Stimulated activated CD8-positive, alpha-beta memory T cell treated with anti-CD3 and anti-CD28 coated beads, Interleukin-15, amount 100 ng/mL, for 4 hours (primary cell): Measurements from ENCODE around the gene IREB2.
A peak's percentile ranks its signal among the peaks of the same experiment; 100 is the strongest.

ENCODE experiments used
- DNase-seq, 2 donors: peaks; one replicate each; pipeline ENCODE4 v3.0.0-alpha.2; 2020; ENCODE audit warnings: low read depth in 2 of 2

The IREB2 gene

DNA sequence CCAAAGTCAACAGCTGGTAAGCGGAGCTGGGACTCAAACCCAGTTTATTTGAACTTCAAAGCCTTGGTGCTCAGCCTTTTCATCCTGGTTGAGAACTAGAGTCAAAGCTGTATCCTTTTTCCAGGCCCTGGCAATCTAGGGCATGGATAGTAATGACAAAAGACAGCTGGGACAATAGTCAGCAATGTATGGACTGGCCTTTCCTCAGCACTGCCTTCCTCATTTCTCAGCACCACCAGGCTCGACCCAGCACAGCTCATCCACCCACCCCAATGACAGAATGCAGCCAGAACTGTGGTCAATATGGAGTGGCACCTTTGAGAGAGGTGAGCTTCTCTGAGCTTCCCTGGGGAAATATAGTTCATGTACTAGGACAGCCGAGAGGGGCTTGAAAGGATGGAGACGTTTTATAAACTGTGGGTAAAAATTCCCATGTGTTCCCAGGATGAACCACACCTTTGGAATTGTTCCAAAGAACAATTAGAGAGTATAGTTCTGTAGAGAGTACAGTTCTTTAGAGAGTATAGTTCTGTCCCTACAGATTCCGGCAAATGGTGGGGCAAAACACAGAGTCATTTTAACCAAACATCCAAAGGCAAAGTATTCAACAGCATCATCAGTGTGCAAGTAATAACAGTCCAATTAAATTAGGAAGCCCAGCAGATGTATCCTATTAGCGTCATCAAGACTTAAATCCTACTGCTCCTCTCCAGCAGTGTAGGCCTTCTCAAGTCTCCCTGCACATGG lies 30.2 kb upstream of the IREB2 start:
- no peak for DNase-seq

- no peak for DNase-seq
These were observed 29.7 kb upstream of the IREB2 start for GRCh38 chr15:78408355-78408640.

- no peak for DNase-seq
These were observed 29.1 kb upstream of the IREB2 start for GRCh38 chr15:78408961-78409360.

GRCh38 chr15:78411061-78411460 lies 27.0 kb upstream of the IREB2 start:
- DNase-seq = no peak

GRCh38 chr15:78414621-78415250 lies 23.3 kb upstream of the IREB2 start:
- DNase-seq = no peak

- DNase-seq = no peak
These were observed 22.7 kb upstream of the IREB2 start for GRCh38 chr15:78415284-78415683.

DNA sequence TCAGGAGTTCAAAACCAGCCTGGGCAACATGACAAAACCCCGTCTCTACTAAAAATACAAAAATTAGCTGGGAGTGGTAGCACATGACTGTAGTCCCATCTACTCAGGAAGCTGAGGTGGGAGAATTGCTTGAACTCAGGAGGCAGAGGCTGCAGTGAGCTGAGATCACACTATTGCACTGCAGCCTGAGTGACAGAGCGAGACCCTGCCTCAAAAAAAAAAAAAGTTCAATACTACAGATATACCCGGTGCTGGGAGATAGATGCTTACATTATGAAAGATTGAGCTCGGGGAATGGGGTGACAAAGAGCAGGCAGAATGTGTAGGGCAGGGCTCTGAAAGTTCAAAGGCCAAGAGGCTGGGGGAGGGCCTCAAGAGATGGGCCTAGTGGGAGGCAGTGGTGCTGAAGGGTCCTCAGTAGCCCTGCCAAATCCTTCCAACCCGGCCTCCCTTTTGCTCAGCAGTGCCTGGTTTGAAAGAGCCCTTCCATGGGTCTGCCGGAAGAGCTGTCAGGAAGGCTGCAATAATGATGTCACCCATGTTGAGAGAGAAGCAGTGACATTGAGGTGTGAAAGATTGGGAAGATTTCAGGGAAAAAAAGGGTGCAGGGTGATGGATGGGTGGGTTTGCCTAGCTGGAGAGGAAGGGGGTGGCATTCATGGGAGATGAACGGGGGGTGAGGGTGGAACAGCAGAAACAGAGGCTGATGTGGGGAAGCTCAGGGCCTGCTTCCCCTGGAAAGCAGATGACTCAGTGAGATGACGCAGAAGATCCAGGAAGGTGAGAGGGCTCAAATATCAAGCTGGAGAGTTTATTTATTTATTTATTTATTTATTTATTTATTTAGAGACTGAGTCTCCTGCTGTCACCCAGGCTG lies 20.0 kb upstream of the IREB2 start:
- no peak for DNase-seq

GRCh38 chr15:78418686-78419085 lies 19.3 kb upstream of the IREB2 start:
- DNase-seq = no peak

- DNase-seq = no peak
These were observed 18.6 kb upstream of the IREB2 start for GRCh38 chr15:78419367-78419766.

- no peak for DNase-seq
These were observed 17.8 kb upstream of the IREB2 start for GRCh38 chr15:78420220-78420619.

DNA sequence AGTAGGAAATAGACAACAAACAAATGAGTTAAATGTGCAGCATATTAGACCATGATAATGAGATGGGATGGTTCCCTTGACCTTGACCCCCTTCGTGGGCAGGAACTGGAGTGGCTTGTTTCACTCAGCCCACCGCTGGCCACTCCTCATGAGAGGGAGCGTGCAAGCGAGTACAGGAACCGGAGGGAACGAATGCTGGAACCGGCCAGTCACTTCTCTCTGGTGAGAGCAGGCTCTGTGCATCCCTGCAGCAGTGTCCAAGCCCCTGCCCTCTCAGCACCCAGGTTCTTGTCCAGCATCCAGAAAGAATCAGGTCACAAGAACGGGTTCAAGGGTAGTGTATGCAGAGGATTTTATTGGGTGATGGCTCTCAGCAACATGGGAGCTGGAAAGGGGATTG lies 17.2 kb upstream of the IREB2 start:
- no peak for DNase-seq

GRCh38 chr15:78421238-78421965 lies 16.6 kb upstream of the IREB2 start:
- DNase-seq = no peak

GRCh38 chr15:78422571-78423340 lies 15.3 kb upstream of the IREB2 start:
- DNase-seq = peak; percentile 14 to 46

GRCh38 chr15:78424673-78425072 lies 13.3 kb upstream of the IREB2 start:
- DNase-seq = no peak

GRCh38 chr15:78425643-78426042 lies 12.4 kb upstream of the IREB2 start:
- no peak for DNase-seq

- DNase-seq = no peak
These were observed 11.7 kb upstream of the IREB2 start for GRCh38 chr15:78426300-78426699.

DNA sequence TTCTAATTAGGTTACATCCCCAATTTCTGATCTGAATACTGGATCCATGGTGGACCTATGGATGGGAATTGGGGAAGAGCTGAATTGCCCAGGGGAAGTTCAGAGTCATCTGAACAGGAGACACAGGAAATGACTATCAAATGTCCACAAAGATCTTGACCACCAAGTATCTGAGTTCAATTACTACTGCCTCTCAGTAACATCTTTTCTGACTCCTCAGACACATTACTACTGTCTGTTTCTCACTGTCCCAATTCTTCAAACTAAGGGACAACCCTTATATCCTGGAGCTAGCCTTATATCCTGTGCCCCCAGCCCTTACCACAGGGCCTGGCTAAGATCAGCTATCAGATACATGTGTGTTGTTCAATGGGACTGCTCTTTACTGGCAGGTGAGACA lies 10.1 kb upstream of the IREB2 start:
- DNase-seq = no peak

DNA sequence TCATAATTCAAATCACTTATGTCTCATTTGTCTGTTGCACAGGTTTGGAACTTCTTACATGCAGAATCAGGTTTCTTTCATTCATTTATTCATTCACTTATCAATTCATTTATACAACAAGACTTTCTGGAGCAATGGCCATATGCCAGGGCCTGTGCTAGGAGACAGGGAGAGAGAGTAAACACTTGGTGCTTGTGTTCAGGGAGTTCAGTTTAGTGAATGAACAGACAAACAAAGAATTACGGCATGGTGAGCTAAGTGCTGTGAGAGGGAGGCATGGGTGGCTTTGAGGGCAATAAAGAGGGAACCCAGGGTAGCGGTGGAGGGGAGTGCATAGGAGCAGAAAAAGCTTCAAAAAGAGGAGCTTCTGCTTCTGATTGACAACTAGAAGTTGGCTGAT lies 8.5 kb upstream of the IREB2 start:
- no peak for DNase-seq

GRCh38 chr15:78431955-78432354 lies 6.1 kb upstream of the IREB2 start:
- no peak for DNase-seq

- DNase-seq = no peak
These were observed 5.4 kb upstream of the IREB2 start for GRCh38 chr15:78432664-78433063.

DNA sequence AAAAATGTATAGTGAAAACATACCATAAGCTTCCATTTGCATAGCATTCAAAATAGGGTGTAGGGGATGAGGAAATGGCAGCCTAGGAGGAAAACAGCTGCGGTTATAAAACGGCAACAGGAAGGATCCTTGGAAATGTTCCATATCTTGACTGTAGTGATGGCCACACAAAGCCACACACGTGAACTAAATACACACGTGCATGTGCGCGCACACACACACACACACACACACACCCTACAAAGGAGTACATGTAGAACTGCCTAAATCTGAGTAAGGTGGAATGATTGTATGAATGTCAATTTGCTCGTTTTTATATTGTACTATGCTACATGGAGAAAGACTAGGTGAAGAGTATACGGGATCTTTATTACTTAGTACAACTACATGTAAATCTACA lies 3.9 kb upstream of the IREB2 start:
- no peak for DNase-seq
